ENCODE results near the gene GOLGA8G.
"Not testable (repeated sequence)": the region's sequence is repeated elsewhere in the genome, so short reads cannot be mapped to it uniquely, and the experiment has no call there.

Gene GOLGA8G, protein sequence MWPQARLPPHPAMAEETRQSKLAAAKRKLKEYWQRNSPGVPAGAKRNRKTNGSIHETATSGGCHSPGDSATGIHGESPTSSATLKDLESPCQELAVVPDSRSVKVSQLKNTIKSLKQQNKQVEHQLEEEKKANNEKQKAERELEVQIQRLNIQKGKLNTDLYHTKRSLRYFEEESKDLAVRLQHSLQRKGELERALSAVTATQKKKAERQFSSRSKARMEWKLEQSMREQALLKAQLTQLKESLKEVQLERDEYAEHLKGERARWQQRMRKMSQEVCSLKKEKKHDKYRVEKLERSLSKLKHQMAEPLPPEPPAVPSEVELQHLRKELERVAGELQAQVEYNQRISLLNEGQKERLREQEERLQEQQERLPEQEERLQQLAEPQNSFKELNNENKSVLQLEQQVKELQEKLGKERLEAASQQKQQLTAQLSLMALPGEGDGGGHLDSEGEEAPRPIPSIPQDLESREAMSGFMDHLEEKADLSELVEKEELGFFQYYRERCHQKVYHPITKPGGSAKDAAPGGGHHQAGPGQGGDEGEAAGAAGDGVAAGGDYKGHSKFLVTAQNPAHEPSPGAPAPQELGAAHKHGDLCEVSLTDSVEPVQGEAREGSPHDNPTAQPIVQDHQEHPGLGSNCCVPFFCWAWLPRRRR

GRCh38 chr15:28532954-28533353 lies at the start of gene GOLGA8G:
TSS of gene GOLGA8G (minus strand) at chr15:28532971. CDS start at chr15:28532909, 62 bp downstream.
- not testable (repeated sequence) for DNase-seq (ENCODE audit: low spot score)

- not testable (repeated sequence) for DNase-seq (ENCODE audit: low spot score)
Measured at GRCh38 chr15:28573351-28573750, 40.6 kb upstream of the GOLGA8G start.

- not testable (repeated sequence) for DNase-seq (ENCODE audit: low spot score)
Measured at GRCh38 chr15:28553268-28553667, 20.5 kb upstream of the GOLGA8G start, which contains the start of gene GOLGA6L25. TSS of gene GOLGA6L25 (plus strand) at chr15:28553568. CDS start at chr15:28553629, 61 bp downstream.

- DNase-seq (ENCODE audit: low spot score) = not testable (repeated sequence)
Measured at GRCh38 chr15:28515208-28515607, 17.6 kb downstream of the GOLGA8G start.

DNA sequence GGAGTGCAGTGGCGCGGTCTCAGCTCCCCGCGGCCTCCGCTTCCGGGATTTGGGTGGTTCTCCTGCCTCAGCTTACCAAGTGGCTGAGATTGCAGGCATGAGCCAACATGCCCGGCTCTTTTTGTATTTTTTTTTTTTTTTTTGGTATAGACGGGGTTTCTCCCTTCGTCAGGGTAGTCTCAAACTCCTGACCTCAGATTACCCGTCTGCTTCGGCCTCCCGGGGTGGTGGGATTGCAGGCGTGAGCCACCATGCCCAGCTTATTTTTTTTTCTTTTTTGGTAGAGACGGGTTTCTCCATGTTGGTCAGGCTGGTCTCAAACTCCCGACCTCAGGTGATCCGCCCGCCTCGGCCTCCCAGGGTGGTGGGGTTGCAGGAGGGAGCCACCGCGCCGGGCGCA lies 18.6 kb downstream of the GOLGA8G start:
- not testable (repeated sequence) for DNase-seq (ENCODE audit: low spot score)

DNA sequence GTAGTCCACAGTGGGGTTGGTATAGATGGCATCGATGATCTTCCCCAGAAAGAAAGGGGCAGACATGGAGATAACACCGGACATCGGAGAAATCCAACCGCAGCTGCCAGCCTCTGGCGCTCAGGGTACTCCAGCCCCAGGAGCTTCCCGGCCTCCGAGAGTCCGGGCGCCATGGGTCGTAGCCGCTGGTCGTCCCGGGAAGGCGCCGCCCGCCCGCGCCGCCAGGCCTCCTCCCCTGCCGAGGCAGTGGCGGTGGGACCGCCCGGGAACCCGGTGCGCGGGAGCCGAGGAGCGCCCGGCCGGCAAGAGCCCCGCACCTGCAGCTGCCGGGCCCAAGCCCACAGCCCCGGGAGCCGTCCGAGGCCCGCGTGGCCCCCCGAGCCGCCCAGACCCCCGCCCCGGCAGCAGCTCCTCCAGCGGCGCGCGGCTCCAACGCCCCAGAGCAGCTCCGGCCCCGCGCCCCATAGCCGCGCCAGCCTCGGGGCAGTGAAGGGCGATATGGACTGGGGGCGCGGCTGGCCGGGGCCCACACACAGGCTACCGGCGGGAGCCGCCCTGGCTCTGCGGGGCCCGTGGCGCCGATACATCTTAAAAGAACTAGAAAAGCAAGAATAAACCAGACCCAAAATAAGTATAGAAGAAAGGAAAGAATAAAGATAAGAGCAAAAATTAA lies 24.4 kb downstream of the GOLGA8G start:
- not testable (repeated sequence) for DNase-seq (ENCODE audit: low spot score)

DNA sequence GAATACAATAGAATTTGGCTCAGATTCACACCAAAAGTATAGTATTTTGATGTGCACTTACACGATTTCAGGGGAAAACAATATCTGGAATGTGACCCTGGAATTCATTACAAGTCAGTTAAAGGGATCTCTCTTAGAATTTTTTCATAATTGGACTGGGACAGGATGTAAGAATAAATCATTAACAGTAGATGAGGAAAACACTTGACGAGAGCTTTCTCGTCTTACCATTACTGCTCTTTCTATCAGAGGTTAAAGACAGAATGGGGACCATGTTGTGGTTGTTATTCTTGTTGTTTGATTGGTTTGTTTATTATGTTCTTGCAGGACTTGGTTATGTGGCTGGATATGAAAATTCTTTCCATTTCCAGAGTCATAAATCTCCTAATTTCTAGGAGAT lies 51.4 kb downstream of the GOLGA8G start:
- DNase-seq (ENCODE audit: low spot score) = not testable (repeated sequence)
